Tibial nerve (tissue), 4 donors: ENCODE measurements around the gene RAB11B. TPM values are rescaled to one million over a fixed set of nuclear protein-coding genes. Genes with fewer than 3 reads are reported as not detected.

Experiments
- DNase-seq, 2 donors: peaks; one replicate each; pipeline ENCODE4 v3.0.0-alpha.2; 2019; ENCODE audit warnings: low spot score in 2 of 2
- H3K27ac ChIP-seq, 4 donors: fragments of 200-600 bp; sonication (generic) in 3 of 4; one replicate each; pipeline ENCODE4 v1.5.1; 2017 to 2019; ENCODE audit warnings: mild to moderate bottlenecking in 1 of 4
- H3K27me3 ChIP-seq, 2 donors: fragments of 200-600 bp; sonication (generic) in 1 of 2; one replicate each; pipeline versions ENCODE4 v1.5.1 to v1.6.0; 2017 to 2019
- H3K36me3 ChIP-seq, 3 donors: fragments of 200-600 bp; sonication (generic); one replicate each; pipeline ENCODE4 v1.5.1; 2018 to 2019
- H3K4me1 ChIP-seq, 4 donors: fragments of 200-600 bp; sonication (generic) in 3 of 4; one replicate each; pipeline ENCODE4 v1.5.1; 2017 to 2019
- H3K4me3 ChIP-seq, 4 donors: fragments of 200-600 bp; sonication (generic) in 3 of 4; one replicate each; pipeline ENCODE4 v1.5.1; 2017 to 2019; ENCODE audit warnings: mild to moderate bottlenecking in 1 of 4, moderate library complexity in 1 of 4
- H3K9me3 ChIP-seq, 4 donors: fragments of 200-600 bp; sonication (generic) in 3 of 4; one replicate each; pipeline ENCODE4 v1.5.1; 2017 to 2019
- EP300 ChIP-seq, 2 donors: sonication (generic); formaldehyde crosslinking; IDR thresholded peaks; one replicate each; pipeline ENCODE4 v1.6.1; 2017; ENCODE audit warnings: antibody characterized with exemption in 2 of 2, mild to moderate bottlenecking in 1 of 2
- POLR2A ChIP-seq, 2 donors: fragments of 450-650 bp; IDR thresholded peaks; one replicate each; pipeline ENCODE4 v1.6.1; 2017; ENCODE audit warnings: antibody characterized with exemption in 2 of 2, mild to moderate bottlenecking in 2 of 2, moderate library complexity in 2 of 2
- WGBS, 2 donors: methylation state at CpG; one replicate each; pipeline ENCODE4 v1.1.5; 2018; 5-methylcytosine and 5-hydroxymethylcytosine counted together
- total RNA-seq, 4 donors: library from RNA; depleted of rRNA; stranded (reverse); fragments of >200 nt; gene quantifications; one replicate each; pipeline ENCODE4 v1.1.0, GENCODE V29; 2016
- TF ChIP-seq, protein P1 (sequence below), 5 experiments: fragments of 200-600 bp in 3 of 5; fragments of 450-650 bp in 2 of 5; sonication (generic) in 3 of 5; IDR thresholded peaks; one replicate each; pipeline ENCODE4 v1.5.1; 2016 to 2019; ENCODE audit warnings: antibody characterized with exemption in 5 of 5, mild to moderate bottlenecking in 3 of 5, moderate library complexity in 2 of 5

RAB11B gene
- total RNA-seq, 4 donors from 2014 or later: 35.6 to 147 (median 68.9) TPM

DNA sequence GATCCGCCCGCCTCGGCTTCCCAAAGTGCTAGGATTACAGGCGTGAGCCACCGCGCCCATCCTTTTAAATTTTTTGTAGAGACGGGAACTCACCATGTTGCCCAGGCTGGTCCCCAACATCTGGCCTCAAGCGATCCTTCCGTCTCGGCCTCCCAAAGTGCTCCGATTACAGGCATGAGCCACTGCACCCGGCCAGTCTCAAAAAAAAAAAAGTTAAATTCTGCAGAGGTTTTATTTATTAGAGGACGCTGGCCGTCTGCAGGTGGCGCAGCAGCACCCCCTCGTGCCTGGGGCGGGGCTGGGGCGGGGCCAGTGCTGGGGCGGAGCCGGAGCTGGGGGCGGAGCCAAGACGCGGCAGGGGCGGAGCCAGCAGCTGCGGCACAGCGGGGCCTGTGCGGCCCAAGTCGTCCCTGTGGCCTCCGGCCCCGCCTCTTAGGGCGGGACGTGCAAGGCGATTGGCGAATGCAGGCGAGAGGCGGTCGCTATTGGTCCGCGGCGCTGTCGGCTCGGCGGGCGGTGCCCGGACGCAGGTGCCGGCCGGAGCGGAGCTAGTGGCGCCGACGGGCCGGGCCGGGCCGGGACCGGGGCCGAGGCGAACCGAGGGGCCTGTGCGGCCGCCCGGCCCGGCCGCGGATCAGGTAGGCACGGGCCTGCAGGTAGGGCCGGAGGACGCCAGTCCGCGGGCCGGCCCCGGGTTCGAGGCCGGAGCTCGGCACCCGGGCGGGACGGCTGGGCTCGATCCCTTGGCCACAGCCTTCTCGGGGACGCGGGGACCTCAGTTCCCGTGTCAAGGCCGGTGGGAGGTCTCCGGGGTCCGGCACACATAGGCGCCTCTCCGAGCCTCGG lies 22.8 kb downstream of the RAB11B start, which contains the start of gene MARCHF2:
MARCHF2 (plus strand) TSS at position 523 of the 846 bp plus-strand sequence. CDS start 8,536 bp downstream, outside the sequence.
- Histone ChIP-seq H3K4me1 (peaks cover 0 to 28% (median 10%) of the 10 kb centered on the region in 4 donors), H3K4me3 (peak within 1 kb of the TSS; percentile 75 to 98 (median 80)), H3K27me3 (no peaks in the 10 kb centered on the region), H3K27ac (peak within 1 kb of the TSS in 3 of 4 donors; percentile 45 to 82 (median 74)), H3K36me3 (no peaks in the 10 kb centered on the region), H3K9me3 (no peaks in the 10 kb centered on the region)
- TF ChIP-seq, protein P1, sequence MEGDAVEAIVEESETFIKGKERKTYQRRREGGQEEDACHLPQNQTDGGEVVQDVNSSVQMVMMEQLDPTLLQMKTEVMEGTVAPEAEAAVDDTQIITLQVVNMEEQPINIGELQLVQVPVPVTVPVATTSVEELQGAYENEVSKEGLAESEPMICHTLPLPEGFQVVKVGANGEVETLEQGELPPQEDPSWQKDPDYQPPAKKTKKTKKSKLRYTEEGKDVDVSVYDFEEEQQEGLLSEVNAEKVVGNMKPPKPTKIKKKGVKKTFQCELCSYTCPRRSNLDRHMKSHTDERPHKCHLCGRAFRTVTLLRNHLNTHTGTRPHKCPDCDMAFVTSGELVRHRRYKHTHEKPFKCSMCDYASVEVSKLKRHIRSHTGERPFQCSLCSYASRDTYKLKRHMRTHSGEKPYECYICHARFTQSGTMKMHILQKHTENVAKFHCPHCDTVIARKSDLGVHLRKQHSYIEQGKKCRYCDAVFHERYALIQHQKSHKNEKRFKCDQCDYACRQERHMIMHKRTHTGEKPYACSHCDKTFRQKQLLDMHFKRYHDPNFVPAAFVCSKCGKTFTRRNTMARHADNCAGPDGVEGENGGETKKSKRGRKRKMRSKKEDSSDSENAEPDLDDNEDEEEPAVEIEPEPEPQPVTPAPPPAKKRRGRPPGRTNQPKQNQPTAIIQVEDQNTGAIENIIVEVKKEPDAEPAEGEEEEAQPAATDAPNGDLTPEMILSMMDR (IDR thresholded peaks at IDR 0.05): peak; percentile 59 to 92 (median 76)
- peak; percentile 35 to 58 for TF ChIP-seq POLR2A (IDR thresholded peaks at IDR 0.05)
- TF ChIP-seq EP300 (IDR thresholded peaks at IDR 0.05): peak; percentile 29 to 34
- DNase-seq: peak; percentile 89 to 94
- WGBS, 2 donors: 7 to 9% methylated on average over 41 to 56 of the region's 89 CpGs

DNA sequence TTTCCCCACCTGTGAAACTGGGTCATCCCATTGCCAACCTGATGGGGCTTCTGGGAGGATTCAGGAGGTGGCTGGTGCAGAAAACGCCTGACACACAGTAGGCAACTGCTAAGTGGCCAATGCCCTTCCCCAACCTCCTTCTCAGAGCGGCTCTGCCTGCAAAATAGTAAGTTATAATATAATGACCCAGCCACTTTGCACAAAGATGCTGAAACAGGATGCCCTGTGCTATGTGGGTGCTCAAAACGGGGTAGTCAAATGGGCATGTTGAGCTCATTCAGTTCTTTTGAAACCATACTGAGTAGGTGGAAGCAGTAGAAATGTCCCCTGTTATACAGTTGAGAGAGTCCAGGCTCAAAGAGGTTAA lies 23.5 kb downstream of the RAB11B start:
- no peaks in the 10 kb centered on the region for H3K27me3 ChIP-seq
- TF ChIP-seq EP300 (IDR thresholded peaks at IDR 0.05): no peak
- no peak for TF ChIP-seq POLR2A (IDR thresholded peaks at IDR 0.05)
- TF ChIP-seq, protein P1 (IDR thresholded peaks at IDR 0.05): no peak
- no peaks in the 10 kb centered on the region for H3K9me3 ChIP-seq
- peak overlapping the region; percentile 75 to 98 (median 80) for H3K4me3 ChIP-seq
- DNase-seq: no peak
- peak overlapping the region in 3 of 4 donors; percentile 45 to 82 (median 74) for H3K27ac ChIP-seq
- H3K36me3 ChIP-seq: peaks cover 0 to 2% (median 0%) of the 10 kb centered on the region in 3 donors
- H3K4me1 ChIP-seq: peaks cover 0 to 28% (median 10%) of the 10 kb centered on the region in 4 donors
- WGBS, 2 donors: 10 to 14% methylated on average over 3 of the region's 3 CpGs

DNA sequence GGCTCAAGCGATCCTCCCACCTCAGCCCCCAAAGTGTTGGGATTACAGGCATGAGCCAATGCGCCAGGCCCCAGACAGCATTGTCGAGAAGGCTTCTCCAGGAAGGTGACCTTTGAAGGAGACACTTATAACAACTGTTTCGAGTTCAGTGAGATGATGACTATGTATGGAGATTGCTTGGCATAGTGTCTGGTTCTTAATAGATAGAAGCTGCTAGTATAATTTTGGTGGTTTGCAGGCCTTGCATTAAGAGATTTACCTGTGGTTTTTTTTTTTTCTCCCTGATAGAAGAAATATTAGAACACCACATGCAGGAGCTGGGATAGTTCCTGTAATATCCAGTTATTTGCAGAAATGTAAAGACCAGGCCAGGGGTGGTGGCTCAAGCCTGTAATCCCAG lies 26.6 kb downstream of the RAB11B start:
- Histone ChIP-seq H3K4me3 (no peak overlapping the region), H3K36me3 (peaks cover 0 to 14% (median 0%) of the 10 kb centered on the region in 3 donors), H3K27me3 (no peaks in the 10 kb centered on the region), H3K9me3 (no peaks in the 10 kb centered on the region), H3K4me1 (peaks cover 0 to 28% (median 10%) of the 10 kb centered on the region in 4 donors), H3K27ac (no peak overlapping the region)
- WGBS, 2 donors: 86 to 89% methylated on average over 4 of the region's 4 CpGs
- no peak for DNase-seq
- no peak for TF ChIP-seq POLR2A (IDR thresholded peaks at IDR 0.05)
- TF ChIP-seq, protein P1 (IDR thresholded peaks at IDR 0.05): no peak
- TF ChIP-seq EP300 (IDR thresholded peaks at IDR 0.05): no peak

DNA sequence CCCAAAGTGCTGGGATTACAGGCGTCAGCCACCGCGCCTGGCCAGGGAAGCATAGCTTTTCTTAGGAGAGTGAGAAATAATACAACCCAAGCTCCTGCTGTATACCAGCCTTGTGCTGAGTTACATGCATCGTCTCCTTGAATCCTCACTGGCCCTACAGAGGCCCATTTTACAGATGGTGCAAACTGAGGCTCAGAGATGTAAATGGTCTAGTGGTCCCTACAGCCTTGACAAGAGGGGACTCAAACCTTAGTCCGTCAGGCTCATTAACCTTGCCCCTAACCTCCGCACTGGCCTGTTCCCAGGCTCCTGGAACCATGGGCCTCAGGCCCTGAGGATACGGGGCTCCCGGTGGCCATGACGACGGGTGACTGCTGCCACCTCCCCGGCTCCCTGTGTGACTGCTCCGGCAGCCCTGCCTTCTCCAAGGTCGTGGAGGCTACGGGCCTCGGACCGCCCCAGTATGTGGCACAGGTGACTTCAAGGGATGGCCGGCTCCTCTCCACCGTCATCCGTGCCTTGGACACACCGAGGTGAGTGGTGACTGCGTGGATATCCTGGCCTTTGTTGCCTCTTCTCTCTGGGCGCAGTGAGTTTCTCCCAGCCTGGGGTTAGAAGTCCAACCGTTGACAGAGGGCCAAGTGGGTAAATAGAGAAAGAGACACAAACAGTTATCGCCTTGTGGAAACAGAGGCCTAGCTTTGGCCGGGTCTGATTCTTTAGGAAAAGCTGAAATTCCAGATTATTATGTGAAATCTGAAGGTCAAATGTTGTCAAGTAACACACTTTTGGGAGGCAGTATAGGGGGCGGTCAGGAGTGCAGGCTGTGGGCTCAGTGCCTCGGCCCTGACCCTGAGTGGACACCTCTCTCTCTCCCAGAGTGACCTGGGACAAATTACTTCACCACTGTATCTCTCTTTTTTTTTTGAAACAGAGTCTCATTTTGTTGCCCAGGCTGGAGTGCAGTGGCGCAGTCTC lies 31.6 kb downstream of the RAB11B start:
- no peak for DNase-seq
- H3K4me1 ChIP-seq: peaks cover 0 to 22% (median 16%) of the 10 kb centered on the region in 4 donors

More for the DNA sequence above, 31.6 kb downstream of the RAB11B start:
- Histone ChIP-seq H3K27me3 (no peaks in the 10 kb centered on the region), H3K36me3 (peaks cover 0 to 30% (median 0%) of the 10 kb centered on the region in 3 donors), H3K9me3 (no peaks in the 10 kb centered on the region), H3K4me3 (no peak overlapping the region), H3K27ac (peak overlapping the region in 1 of 4 donors; percentile 1)
- TF ChIP-seq POLR2A (IDR thresholded peaks at IDR 0.05) (no peak), EP300 (IDR thresholded peaks at IDR 0.05) (no peak)
- TF ChIP-seq, protein P1 (IDR thresholded peaks at IDR 0.05): no peak
- WGBS, 2 donors: 76 to 80% methylated on average over 25 to 28 of the region's 28 CpGs
